Kidney epithelial cell (primary cell): ENCODE measurements around the gene MICAL3. TPM values are rescaled to one million over a fixed set of nuclear protein-coding genes. Genes with fewer than 3 reads are reported as not detected.
"Not testable (repeated sequence)": the region's sequence is repeated elsewhere in the genome, so short reads cannot be mapped to it uniquely, and the experiment has no call there.

Experiments
- DNase-seq: peaks from one replicate; pipeline ENCODE4 v3.0.0-alpha.2; 2010; ENCODE audit warnings: low read depth
- H3K27me3 ChIP-seq: 2 replicates; pipeline ENCODE4 v1.6.0; 2011; ENCODE audit warnings: low read length; ENCODE audit not compliant: control insufficient read depth, insufficient read depth
- H3K36me3 ChIP-seq: 2 replicates; pipeline ENCODE4 v1.5.1; 2011; ENCODE audit warnings: low read length; ENCODE audit not compliant: control insufficient read depth, insufficient read depth
- H3K4me3 ChIP-seq: 2 replicates; pipeline ENCODE4 v1.5.1; 2011; ENCODE audit warnings: low read depth, mild to moderate bottlenecking, control low read depth, low read length
- CTCF ChIP-seq: IDR thresholded peaks from 2 replicates; pipeline ENCODE4 v1.5.1; 2011; ENCODE audit warnings: mild to moderate bottlenecking, moderate library complexity, low read length, control low read depth, inconsistent platforms; ENCODE audit not compliant: insufficient read depth, poor library complexity, severe bottlenecking
- total RNA-seq: library from RNA; depleted of rRNA; stranded (reverse); fragments of >200 nt; gene quantifications from 2 replicates; pipeline ENCODE4 v1.2.3, GENCODE V29; 2015

Gene MICAL3
- total RNA-seq, 1 donor from 2014 or later, result 38.9 TPM

GRCh38 chr22:17939011-17939410, 85.3 kb downstream of the MICAL3 start:
- no peak for DNase-seq
- no peaks in the 10 kb centered on the region for H3K27me3 ChIP-seq
- TF ChIP-seq CTCF, result no peak
- no peak overlapping the region for H3K4me3 ChIP-seq
- no peaks in the 10 kb centered on the region for H3K36me3 ChIP-seq

- Histone ChIP-seq H3K4me3 (no peak overlapping the region), H3K36me3 (no peaks in the 10 kb centered on the region), H3K27me3 (no peaks in the 10 kb centered on the region)
- DNase-seq, result no peak
- no peak for TF ChIP-seq CTCF
Observed at GRCh38 chr22:17938484-17938924, 85.9 kb downstream of the MICAL3 start.

- not testable (repeated sequence) for H3K36me3 ChIP-seq, H3K27me3 ChIP-seq, DNase-seq, H3K4me3 ChIP-seq
Observed at GRCh38 chr22:17932457-17932856, 91.9 kb downstream of the MICAL3 start.

- Histone ChIP-seq H3K4me3 (no peak overlapping the region), H3K36me3 (no peaks in the 10 kb centered on the region), H3K27me3 (no peaks in the 10 kb centered on the region)
- DNase-seq, result no peak
- TF ChIP-seq CTCF, result no peak
Observed at GRCh38 chr22:17931400-17931825, 92.9 kb downstream of the MICAL3 start.

- H3K27me3 ChIP-seq, result no peaks in the 10 kb centered on the region
- no peak for TF ChIP-seq CTCF
- no peak for DNase-seq
- no peaks in the 10 kb centered on the region for H3K36me3 ChIP-seq
- H3K4me3 ChIP-seq, result no peak overlapping the region
Observed at GRCh38 chr22:17930455-17931313, 93.7 kb downstream of the MICAL3 start.

GRCh38 chr22:17929909-17930308, 94.5 kb downstream of the MICAL3 start:
- no peaks in the 10 kb centered on the region for H3K27me3 ChIP-seq
- DNase-seq, result no peak
- TF ChIP-seq CTCF, result no peak
- H3K4me3 ChIP-seq, result no peak overlapping the region
- no peaks in the 10 kb centered on the region for H3K36me3 ChIP-seq
